ENCODE measurements around the gene DLST. TPM values are rescaled to one million over a fixed set of nuclear protein-coding genes. Genes with fewer than 3 reads are reported as not detected.

Gene DLST
- total RNA-seq, 2 experiments from 2014 or later, result 74.4 to 95.7 TPM

- Histone ChIP-seq H3K4me2 (ENCODE audit: low read length) (no peak overlapping the region), H3K4me1 (ENCODE audit: insufficient read depth, low read length, poor library complexity, severe bottlenecking) (peaks cover 8% of the 10 kb centered on the region), H2AFZ (ENCODE audit: low read length) (no peak overlapping the region), H4K20me1 (ENCODE audit: insufficient read depth, low read length) (no peaks in the 10 kb centered on the region), H3K9me3 (ENCODE audit: low read length) (no peaks in the 10 kb centered on the region), H3K9me2 (ENCODE audit: insufficient read depth, low read length) (no peaks in the 10 kb centered on the region), H3K36me3 (ENCODE audit: insufficient read depth, low read length) (peaks cover 49% of the 10 kb centered on the region), H3K27ac (ENCODE audit: low read depth, low read length, poor library complexity, severe bottlenecking) (no peak overlapping the region), H3K4me3 (ENCODE audit: low read depth, low read length, poor library complexity, severe bottlenecking) (no peak overlapping the region), H3K79me2 (ENCODE audit: insufficient read depth, low read depth, low read length) (no peaks in the 10 kb centered on the region)
- ChIA-PET POLR2A (interaction anchor here (0.6 to 1.2 kb wide), 2 partner anchors 35 to 310 kb away, joined by 3 read pairs; no protein-coding TSS in a partner anchor), CTCF (ENCODE audit: unreplicated experiment) (interaction anchor here (1.8 to 2.6 kb wide), 2 partner anchors 47 to 50 kb away, joined by 8 to 13 read pairs; no protein-coding TSS in a partner anchor)
- BruUV-seq (replicated peaks), result no TSS peak
- peak; percentile 60; the same call in 1 of the 2 replicates for TF ChIP-seq CTCF (conservative IDR thresholded peaks at IDR 0.05; ENCODE audit: low read length)
- TF ChIP-seq EZH2phosphoT487 (IDR thresholded peaks at IDR 0.05; ENCODE audit: borderline replicate concordance, low read depth, low read length), result no peak
- DNase-seq (ENCODE audit: low spot score), result no peak
- intact Hi-C loops (cut with micrococcal nuclease; ENCODE audit: unreplicated experiment), result no loop called here
Observed at GRCh38 chr14:74906925-74907521, 25.3 kb downstream of the DLST start.

- no peak overlapping the region for H3K4me2 ChIP-seq (ENCODE audit: low read length)
- peaks cover 6% of the 10 kb centered on the region for H3K4me1 ChIP-seq (ENCODE audit: insufficient read depth, low read length, poor library complexity, severe bottlenecking)
- no peaks in the 10 kb centered on the region for H4K20me1 ChIP-seq (ENCODE audit: insufficient read depth, low read length)
- no peak overlapping the region for H2AFZ ChIP-seq (ENCODE audit: low read length)
- no peak overlapping the region for H3K4me3 ChIP-seq (ENCODE audit: low read depth, low read length, poor library complexity, severe bottlenecking)
- H3K27ac ChIP-seq (ENCODE audit: low read depth, low read length, poor library complexity, severe bottlenecking), result no peak overlapping the region
- H3K36me3 ChIP-seq (ENCODE audit: insufficient read depth, low read length), result peaks cover 42% of the 10 kb centered on the region
- no peaks in the 10 kb centered on the region for H3K79me2 ChIP-seq (ENCODE audit: insufficient read depth, low read depth, low read length)
- TF ChIP-seq EZH2phosphoT487 (IDR thresholded peaks at IDR 0.05; ENCODE audit: borderline replicate concordance, low read depth, low read length), result no peak
- no peak for TF ChIP-seq CTCF (conservative IDR thresholded peaks at IDR 0.05; ENCODE audit: low read length)
- DNase-seq (ENCODE audit: low spot score), result no peak
- intact Hi-C loops (cut with micrococcal nuclease; ENCODE audit: unreplicated experiment), result no loop called here
- ChIA-PET POLR2A (interaction anchor here (0.6 to 1.5 kb wide), 3 partner anchors 36 to 630 kb away, joined by 3 to 4 read pairs (median 3); no protein-coding TSS in a partner anchor), CTCF (ENCODE audit: unreplicated experiment) (interaction anchor here (2.6 kb wide), 1 partner anchor 47 kb away, joined by 13 read pairs; no protein-coding TSS in a partner anchor)
- H3K9me2 ChIP-seq (ENCODE audit: insufficient read depth, low read length), result no peaks in the 10 kb centered on the region
- no peaks in the 10 kb centered on the region for H3K9me3 ChIP-seq (ENCODE audit: low read length)
- BruUV-seq (replicated peaks), result no TSS peak
Observed at GRCh38 chr14:74907744-74908143, 26.0 kb downstream of the DLST start.

GRCh38 chr14:74908861-74909341 lies 27.2 kb downstream of the DLST start:
- intact Hi-C loops (cut with micrococcal nuclease; ENCODE audit: unreplicated experiment), result no loop called here
- CTCF ChIA-PET (ENCODE audit: unreplicated experiment), result interaction anchor here (2.6 kb wide), 1 partner anchor 49 kb away, joined by 13 read pairs; no protein-coding TSS in a partner anchor
- Histone ChIP-seq H3K4me2 (ENCODE audit: low read length) (no peak overlapping the region), H3K27ac (ENCODE audit: low read depth, low read length, poor library complexity, severe bottlenecking) (no peak overlapping the region), H3K79me2 (ENCODE audit: insufficient read depth, low read depth, low read length) (no peaks in the 10 kb centered on the region), H2AFZ (ENCODE audit: low read length) (no peak overlapping the region), H3K4me1 (ENCODE audit: insufficient read depth, low read length, poor library complexity, severe bottlenecking) (no peaks in the 10 kb centered on the region), H3K4me3 (ENCODE audit: low read depth, low read length, poor library complexity, severe bottlenecking) (no peak overlapping the region), H3K36me3 (ENCODE audit: insufficient read depth, low read length) (peaks cover 31% of the 10 kb centered on the region), H4K20me1 (ENCODE audit: insufficient read depth, low read length) (no peaks in the 10 kb centered on the region), H3K9me3 (ENCODE audit: low read length) (no peaks in the 10 kb centered on the region), H3K9me2 (ENCODE audit: insufficient read depth, low read length) (no peaks in the 10 kb centered on the region)
- POLR2A ChIA-PET, result interaction anchor here (1.5 kb wide), 1 partner anchor 37 kb away, joined by 4 read pairs; no protein-coding TSS in a partner anchor
- no peak for DNase-seq (ENCODE audit: low spot score)
- BruUV-seq (replicated peaks), result no TSS peak
- TF ChIP-seq CTCF (conservative IDR thresholded peaks at IDR 0.05; ENCODE audit: low read length), result no peak
- TF ChIP-seq EZH2phosphoT487 (IDR thresholded peaks at IDR 0.05; ENCODE audit: borderline replicate concordance, low read depth, low read length), result no peak

Data from OCI-LY7 (cell line).